Measurements from ENCODE around the gene LRGUK. TPM values are rescaled to one million over a fixed set of nuclear protein-coding genes. Genes with fewer than 3 reads are reported as not detected.

The LRGUK gene
- polyA plus RNA-seq, 2 donors: 0.09 to 0.14 TPM

Other genes with a start within 250 kb of the LRGUK start
- 1 to 10 TPM; 2.2 to 2.3 TPM for gene SLC35B4, start 189.6 kb downstream of the LRGUK start, polyA plus RNA-seq

All from esophagus (tissue), 2 donors.